GM12873 (cell line): Measurements from ENCODE around the gene MAK.

Experiments used
- TF ChIP-seq, protein P1 (sequence below): IDR thresholded peaks from 2 replicates; pipeline ENCODE4 v1.5.1; 2012; ENCODE audit warnings: low read depth, mild to moderate bottlenecking, moderate library complexity, low read length, control low read depth; ENCODE audit not compliant: insufficient read depth; ENCODE audit errors: missing control alignments

The MAK gene

DNA sequence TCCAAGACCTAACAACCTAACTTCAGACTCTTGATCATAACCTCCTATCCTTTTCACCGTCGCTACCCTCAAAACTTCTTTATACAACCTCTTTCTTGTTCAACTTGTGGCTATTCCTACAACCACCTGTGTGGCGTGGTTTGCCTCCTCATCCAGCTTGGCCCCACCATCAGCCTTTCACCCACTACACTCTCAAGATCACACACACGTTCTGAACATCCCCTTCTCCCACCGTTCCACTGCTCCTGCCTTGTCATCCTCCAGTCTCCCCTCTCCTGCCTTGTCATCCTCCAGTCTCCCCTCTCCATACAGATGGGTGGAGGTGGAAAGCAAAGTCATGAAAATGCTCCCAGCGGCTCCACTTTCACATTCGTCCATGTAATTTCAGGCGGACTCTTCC is 14.0 kb downstream of the MAK start:
- TF ChIP-seq, protein P1, sequence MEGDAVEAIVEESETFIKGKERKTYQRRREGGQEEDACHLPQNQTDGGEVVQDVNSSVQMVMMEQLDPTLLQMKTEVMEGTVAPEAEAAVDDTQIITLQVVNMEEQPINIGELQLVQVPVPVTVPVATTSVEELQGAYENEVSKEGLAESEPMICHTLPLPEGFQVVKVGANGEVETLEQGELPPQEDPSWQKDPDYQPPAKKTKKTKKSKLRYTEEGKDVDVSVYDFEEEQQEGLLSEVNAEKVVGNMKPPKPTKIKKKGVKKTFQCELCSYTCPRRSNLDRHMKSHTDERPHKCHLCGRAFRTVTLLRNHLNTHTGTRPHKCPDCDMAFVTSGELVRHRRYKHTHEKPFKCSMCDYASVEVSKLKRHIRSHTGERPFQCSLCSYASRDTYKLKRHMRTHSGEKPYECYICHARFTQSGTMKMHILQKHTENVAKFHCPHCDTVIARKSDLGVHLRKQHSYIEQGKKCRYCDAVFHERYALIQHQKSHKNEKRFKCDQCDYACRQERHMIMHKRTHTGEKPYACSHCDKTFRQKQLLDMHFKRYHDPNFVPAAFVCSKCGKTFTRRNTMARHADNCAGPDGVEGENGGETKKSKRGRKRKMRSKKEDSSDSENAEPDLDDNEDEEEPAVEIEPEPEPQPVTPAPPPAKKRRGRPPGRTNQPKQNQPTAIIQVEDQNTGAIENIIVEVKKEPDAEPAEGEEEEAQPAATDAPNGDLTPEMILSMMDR: no peak

DNA sequence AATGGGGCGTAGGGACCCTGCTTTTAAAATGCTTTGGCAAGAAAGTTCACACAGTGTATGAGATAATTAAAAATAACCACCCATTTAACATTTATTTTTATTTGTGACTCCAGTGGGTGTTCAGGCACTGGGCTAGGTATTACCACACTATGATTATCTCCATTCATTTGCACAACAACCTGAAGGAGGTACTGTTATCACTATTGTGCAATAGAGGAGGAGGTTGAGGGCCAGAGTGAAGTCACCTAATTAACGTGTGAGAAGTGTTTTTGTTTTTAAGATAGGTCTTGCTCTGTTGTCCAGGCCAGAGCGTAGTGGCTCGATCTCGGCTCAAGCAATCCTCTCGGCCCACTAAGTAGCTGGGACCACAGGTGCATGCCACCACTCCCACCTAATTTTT is 29.2 kb downstream of the MAK start:
- TF ChIP-seq, protein P1: no peak

- TF ChIP-seq, protein P1: no peak
Measured at GRCh38 chr6:10808376-10808775, 30.0 kb downstream of the MAK start.

- TF ChIP-seq, protein P1: peak; percentile 97
Measured at GRCh38 chr6:10801224-10801848, 37.0 kb downstream of the MAK start.

DNA sequence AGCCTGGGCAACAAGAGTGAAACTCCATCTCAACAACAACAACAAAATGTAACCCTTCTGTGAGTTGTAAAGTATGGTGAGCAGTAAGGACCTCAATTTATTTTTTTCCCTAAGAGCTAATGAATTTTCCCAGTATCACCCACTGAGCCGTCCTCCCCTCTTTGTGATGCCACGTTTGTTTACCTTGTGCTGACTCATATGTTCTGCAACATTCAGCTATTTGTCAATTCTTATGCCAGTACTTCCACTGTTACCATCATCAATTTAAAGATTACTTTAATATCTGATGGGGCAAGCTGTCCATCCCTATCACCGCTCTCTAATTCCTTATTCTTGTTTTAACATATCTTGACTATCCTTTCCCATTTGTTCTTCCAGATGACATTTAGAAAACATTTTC is 37.5 kb downstream of the MAK start:
- TF ChIP-seq, protein P1: no peak

DNA sequence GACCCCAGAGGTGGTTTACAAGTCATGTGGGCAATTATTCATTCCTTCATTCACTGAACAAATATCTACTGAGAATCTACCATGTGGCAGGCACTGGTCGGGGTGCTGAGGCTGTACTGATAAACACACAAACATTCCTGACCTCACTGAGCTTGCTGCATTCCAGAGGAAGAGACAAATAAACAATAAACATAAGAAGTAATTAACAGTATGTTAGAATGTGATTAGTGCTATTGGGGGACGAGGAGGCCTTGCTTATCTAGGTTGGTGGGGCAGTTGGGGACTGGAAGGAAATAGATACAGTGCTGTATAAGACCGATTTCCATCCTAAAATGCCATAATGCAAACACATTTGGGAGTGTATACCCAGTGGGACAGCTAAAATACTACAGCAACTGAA is 44.1 kb downstream of the MAK start:
- TF ChIP-seq, protein P1: no peak

- TF ChIP-seq, protein P1: no peak
Measured at GRCh38 chr6:10793695-10794094, 44.6 kb downstream of the MAK start.
